Trophoblast cell (in vitro differentiated cells and primary cell): Measurements from ENCODE around the gene KIF26B.
A peak's percentile ranks its signal among the peaks of the same experiment; 100 is the strongest.

Experiments used
- DNase-seq, 2 donors: peaks; one replicate each; pipeline ENCODE4 v3.0.0-alpha.2; 2016
- H2AFZ ChIP-seq: 2 replicates; pipeline ENCODE4 v1.6.1; 2013; ENCODE audit warnings: low read length, moderate library complexity, mild to moderate bottlenecking; ENCODE audit not compliant: insufficient read depth, poor library complexity
- H2AK5ac ChIP-seq: 2 replicates; pipeline ENCODE4 v1.6.1; 2013; ENCODE audit warnings: mild to moderate bottlenecking, low read length
- H2BK120ac ChIP-seq: 2 replicates; pipeline ENCODE4 v1.6.1; 2013; ENCODE audit warnings: low read length, mild to moderate bottlenecking, moderate library complexity; ENCODE audit not compliant: insufficient read depth, poor library complexity
- H2BK12ac ChIP-seq: 2 replicates; pipeline ENCODE4 v1.6.1; 2013; ENCODE audit warnings: mild to moderate bottlenecking, low read length, moderate library complexity
- H2BK5ac ChIP-seq: 2 replicates; pipeline ENCODE4 v1.6.1; 2013; ENCODE audit warnings: low read length, low read depth, moderate library complexity, mild to moderate bottlenecking; ENCODE audit not compliant: poor library complexity
- H3K14ac ChIP-seq: 2 replicates; pipeline ENCODE4 v1.6.1; 2013; ENCODE audit warnings: mild to moderate bottlenecking, low read length
- H3K18ac ChIP-seq: 2 replicates; pipeline ENCODE4 v1.6.1; 2013; ENCODE audit warnings: mild to moderate bottlenecking, low read length
- H3K23ac ChIP-seq: 2 replicates; pipeline ENCODE4 v1.6.1; 2013; ENCODE audit warnings: low read length
- H3K27ac ChIP-seq: 2 replicates; pipeline ENCODE4 v1.5.1; 2013; ENCODE audit warnings: low read depth, mild to moderate bottlenecking, inconsistent platforms, low read length, moderate library complexity
- H3K27me3 ChIP-seq: 2 replicates; pipeline ENCODE4 v1.6.1; 2013; ENCODE audit warnings: inconsistent platforms, mild to moderate bottlenecking, low read length, moderate library complexity; ENCODE audit not compliant: insufficient read depth
- H3K36me3 ChIP-seq, 2 experiments: 1 replicate in 1 of 2; 2 replicates in 1 of 2; pipeline ENCODE4 v1.6.1; 2013; ENCODE audit warnings: low read length in 2 of 2, mild to moderate bottlenecking in 2 of 2, moderate library complexity in 1 of 2; ENCODE audit not compliant: insufficient read depth in 2 of 2, control insufficient read depth in 1 of 2
- H3K4ac ChIP-seq: 2 replicates; pipeline ENCODE4 v1.6.1; 2013; ENCODE audit warnings: low read depth, mild to moderate bottlenecking, low read length, moderate library complexity
- H3K4me1 ChIP-seq, 2 experiments: 1 replicate in 1 of 2; 2 replicates in 1 of 2; pipeline ENCODE4 v1.6.1; 2013; ENCODE audit warnings: low read length in 2 of 2, mild to moderate bottlenecking in 2 of 2, moderate library complexity in 1 of 2; ENCODE audit not compliant: insufficient read depth in 2 of 2, control insufficient read depth in 1 of 2
- H3K4me2 ChIP-seq: 2 replicates; pipeline ENCODE4 v1.6.1; 2013; ENCODE audit warnings: inconsistent platforms, mild to moderate bottlenecking, low read length, moderate library complexity
- H3K4me3 ChIP-seq: 2 replicates; pipeline ENCODE4 v1.5.1; 2013; ENCODE audit warnings: mild to moderate bottlenecking, low read depth, low read length, inconsistent platforms
- H3K79me1 ChIP-seq: one replicate; pipeline ENCODE4 v1.6.1; 2013; ENCODE audit warnings: low read length
- H3K79me2 ChIP-seq: 2 replicates; pipeline ENCODE4 v1.6.1; 2013; ENCODE audit warnings: low read length, mild to moderate bottlenecking; ENCODE audit not compliant: control insufficient read depth, insufficient read depth, poor library complexity
- H3K9ac ChIP-seq: 2 replicates; pipeline ENCODE4 v1.6.1; 2013; ENCODE audit warnings: mild to moderate bottlenecking, low read length
- H3K9me3 ChIP-seq: 2 replicates; pipeline ENCODE4 v1.6.1; 2013; ENCODE audit warnings: low read depth, mild to moderate bottlenecking, control low read depth, inconsistent platforms, low read length; ENCODE audit not compliant: insufficient read depth
- H4K12ac ChIP-seq: 2 replicates; pipeline ENCODE4 v1.6.1; 2013; ENCODE audit warnings: low read depth, mild to moderate bottlenecking, low read length, moderate library complexity
- H4K8ac ChIP-seq: 2 replicates; pipeline ENCODE4 v1.6.1; 2013; ENCODE audit warnings: low read depth, mild to moderate bottlenecking, low read length, moderate library complexity
- H4K91ac ChIP-seq: one replicate; pipeline ENCODE4 v1.6.1; 2013; ENCODE audit warnings: low read depth, mild to moderate bottlenecking, low read length, moderate library complexity
- WGBS: extraction: QIAGEN DNeasy Blood & Tissue Kit; methylation state at CpG from one replicate; pipeline ENCODE4 v1.1.7; 2013; ENCODE audit warnings: missing lambda C conversion rate; ENCODE audit not compliant: insufficient read length, insufficient coverage; ENCODE audit errors: extremely low coverage; 5-methylcytosine and 5-hydroxymethylcytosine counted together

Gene KIF26B

GRCh38 chr1:245493029-245493428 lies 338.2 kb downstream of the KIF26B start:
- no peaks in the 10 kb centered on the region for H3K79me1 ChIP-seq
- H3K23ac ChIP-seq: no peak overlapping the region
- no peak overlapping the region for H3K4me3 ChIP-seq
- no peak overlapping the region for H3K4me2 ChIP-seq
- no peak overlapping the region for H4K91ac ChIP-seq
- H3K27ac ChIP-seq: no peak overlapping the region
- no CpG with 5 or more reads among the region's 5 CpGs for WGBS
- peaks cover 0 to 4% of the 10 kb centered on the region in 2 experiments for H3K4me1 ChIP-seq
- no peaks in the 10 kb centered on the region for H3K79me2 ChIP-seq
- H4K8ac ChIP-seq: no peak overlapping the region
- no peak overlapping the region for H3K18ac ChIP-seq
- H2BK5ac ChIP-seq: no peak overlapping the region
- no peak overlapping the region for H3K4ac ChIP-seq
- H3K9me3 ChIP-seq: no peaks in the 10 kb centered on the region
- H3K9ac ChIP-seq: no peak overlapping the region
- no peak overlapping the region for H4K12ac ChIP-seq
- H2BK12ac ChIP-seq: no peak overlapping the region
- DNase-seq: peak in 1 of 2 donors; percentile 62
- H2AFZ ChIP-seq: no peak overlapping the region
- no peaks in the 10 kb centered on the region for H3K27me3 ChIP-seq
- H2AK5ac ChIP-seq: no peak overlapping the region
- H3K14ac ChIP-seq: no peak overlapping the region
- peaks cover 0 to under 1% of the 10 kb centered on the region in 2 experiments for H3K36me3 ChIP-seq
- no peak overlapping the region for H2BK120ac ChIP-seq

- H3K18ac ChIP-seq: no peak overlapping the region
- no peak overlapping the region for H3K4me3 ChIP-seq
- no peak overlapping the region for H2AFZ ChIP-seq
- no peak overlapping the region for H3K9ac ChIP-seq
- no peaks in the 10 kb centered on the region for H3K9me3 ChIP-seq
- no peaks in the 10 kb centered on the region for H3K27me3 ChIP-seq
- no peak overlapping the region for H2BK120ac ChIP-seq
- no peaks in the 10 kb centered on the region for H3K36me3 ChIP-seq
- H3K79me2 ChIP-seq: no peaks in the 10 kb centered on the region
- H3K4ac ChIP-seq: no peak overlapping the region
- no peak overlapping the region for H3K27ac ChIP-seq
- H3K4me1 ChIP-seq: peaks cover 0 to 3% of the 10 kb centered on the region in 2 experiments
- H3K79me1 ChIP-seq: no peaks in the 10 kb centered on the region
- no peak overlapping the region for H4K8ac ChIP-seq
- no peak overlapping the region for H2BK5ac ChIP-seq
- no peak overlapping the region for H2BK12ac ChIP-seq
- no CpG with 5 or more reads among the region's 5 CpGs for WGBS
- H4K12ac ChIP-seq: no peak overlapping the region
- H3K14ac ChIP-seq: no peak overlapping the region
- H2AK5ac ChIP-seq: no peak overlapping the region
- no peak for DNase-seq
- H3K23ac ChIP-seq: no peak overlapping the region
- H3K4me2 ChIP-seq: no peak overlapping the region
- no peak overlapping the region for H4K91ac ChIP-seq
Measured at GRCh38 chr1:245495681-245496080, 340.9 kb downstream of the KIF26B start.

- WGBS: no CpG with 5 or more reads among the region's 7 CpGs
- H3K4me3 ChIP-seq: no peak overlapping the region
- no peak overlapping the region for H3K4ac ChIP-seq
- no peak overlapping the region for H4K8ac ChIP-seq
- H3K9ac ChIP-seq: no peak overlapping the region
- no peak overlapping the region for H3K18ac ChIP-seq
- H3K23ac ChIP-seq: no peak overlapping the region
- no peaks in the 10 kb centered on the region for H3K79me1 ChIP-seq
- H3K79me2 ChIP-seq: no peaks in the 10 kb centered on the region
- peaks cover 0 to 3% of the 10 kb centered on the region in 2 experiments for H3K4me1 ChIP-seq
- DNase-seq: no peak
- no peak overlapping the region for H3K4me2 ChIP-seq
- no peak overlapping the region for H4K91ac ChIP-seq
- H2BK12ac ChIP-seq: no peak overlapping the region
- no peaks in the 10 kb centered on the region for H3K9me3 ChIP-seq
- H3K36me3 ChIP-seq: no peaks in the 10 kb centered on the region
- no peak overlapping the region for H2AFZ ChIP-seq
- H3K14ac ChIP-seq: no peak overlapping the region
- H2BK120ac ChIP-seq: no peak overlapping the region
- H2AK5ac ChIP-seq: no peak overlapping the region
- H3K27ac ChIP-seq: no peak overlapping the region
- no peak overlapping the region for H2BK5ac ChIP-seq
- no peak overlapping the region for H4K12ac ChIP-seq
- H3K27me3 ChIP-seq: no peaks in the 10 kb centered on the region
Measured at GRCh38 chr1:245500546-245500945, 345.8 kb downstream of the KIF26B start.

DNA sequence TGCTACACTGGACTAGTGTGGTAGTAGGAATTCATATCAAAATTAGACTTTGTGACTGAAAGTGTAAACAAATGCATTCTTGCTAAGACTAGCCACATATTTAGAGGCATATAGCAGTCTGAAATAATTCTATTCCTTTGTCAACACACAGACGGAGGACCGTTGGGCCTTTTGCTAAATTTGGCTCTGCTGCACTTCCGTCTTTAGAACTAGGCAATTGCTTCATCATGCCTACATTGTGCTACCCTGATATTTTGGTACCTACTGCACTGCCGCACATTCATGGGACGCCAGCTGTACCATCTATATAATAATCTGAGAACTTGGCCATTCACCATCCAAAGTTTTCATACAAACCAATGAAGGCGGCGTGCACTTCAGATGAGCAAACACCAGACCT lies 346.8 kb downstream of the KIF26B start:
- no peak overlapping the region for H4K91ac ChIP-seq
- WGBS: no CpG with 5 or more reads among the region's 7 CpGs
- no peak overlapping the region for H4K8ac ChIP-seq

More for the DNA sequence above, 346.8 kb downstream of the KIF26B start:
- no peak overlapping the region for H3K23ac ChIP-seq
- H3K4me3 ChIP-seq: no peak overlapping the region
- H3K9ac ChIP-seq: no peak overlapping the region
- no peak overlapping the region for H2AK5ac ChIP-seq
- H3K4me1 ChIP-seq: peaks cover 0 to 3% of the 10 kb centered on the region in 2 experiments
- H3K36me3 ChIP-seq: no peaks in the 10 kb centered on the region
- no peak overlapping the region for H3K4me2 ChIP-seq
- no peak overlapping the region for H3K14ac ChIP-seq
- no peak overlapping the region for H2BK120ac ChIP-seq
- no peak for DNase-seq
- H3K27ac ChIP-seq: no peak overlapping the region
- no peaks in the 10 kb centered on the region for H3K79me1 ChIP-seq
- no peak overlapping the region for H2AFZ ChIP-seq
- H3K79me2 ChIP-seq: no peaks in the 10 kb centered on the region
- no peaks in the 10 kb centered on the region for H3K27me3 ChIP-seq
- H3K9me3 ChIP-seq: no peaks in the 10 kb centered on the region
- H2BK12ac ChIP-seq: no peak overlapping the region
- no peak overlapping the region for H2BK5ac ChIP-seq
- H3K4ac ChIP-seq: no peak overlapping the region
- H4K12ac ChIP-seq: no peak overlapping the region
- H3K18ac ChIP-seq: no peak overlapping the region
